GM23248 (cell line): ENCODE data around the gene CCDC201. TPM values are rescaled to one million over a fixed set of nuclear protein-coding genes. Genes with fewer than 3 reads are reported as not detected.

Source experiments
- DNase-seq: peaks from one replicate; pipeline ENCODE4 v3.0.0-alpha.2; 2015
- H2AFZ ChIP-seq: fragments of 200-600 bp; sonication (generic); 2 replicates; pipeline ENCODE4 v1.6.1; 2016; ENCODE audit warnings: antibody characterized with exemption
- H3F3A ChIP-seq: fragments of 200-600 bp; sonication (generic); 2 replicates; pipeline ENCODE4 v1.6.1; 2016; ENCODE audit warnings: mild to moderate bottlenecking, antibody characterized with exemption, mixed run types; ENCODE audit not compliant: insufficient read depth
- H3K27ac ChIP-seq: fragments of 200-600 bp; sonication (generic); 2 replicates; pipeline ENCODE4 v1.5.1; 2016; ENCODE audit warnings: mild to moderate bottlenecking
- H3K27me3 ChIP-seq: fragments of 200-600 bp; sonication (generic); replicated peaks from 2 replicates; pipeline ENCODE4 v1.6.1; 2016; ENCODE audit warnings: mild to moderate bottlenecking; ENCODE audit not compliant: insufficient read depth
- H3K36me3 ChIP-seq: fragments of 200-600 bp; sonication (generic); 2 replicates; pipeline ENCODE4 v1.6.1; 2016; ENCODE audit warnings: low read depth, mild to moderate bottlenecking
- H3K4me1 ChIP-seq: fragments of 200-600 bp; sonication (generic); 2 replicates; pipeline ENCODE4 v1.6.1; 2016; ENCODE audit warnings: mild to moderate bottlenecking; ENCODE audit not compliant: insufficient read depth
- H3K4me2 ChIP-seq: fragments of 200-600 bp; sonication (generic); one replicate; pipeline ENCODE4 v1.6.1; 2016; ENCODE audit warnings: mild to moderate bottlenecking; ENCODE audit not compliant: unreplicated experiment
- H3K4me3 ChIP-seq: fragments of 200-600 bp; sonication (generic); 2 replicates; pipeline ENCODE4 v1.5.1; 2016; ENCODE audit warnings: mild to moderate bottlenecking
- H3K79me2 ChIP-seq: fragments of 200-600 bp; sonication (generic); 2 replicates; pipeline ENCODE4 v1.6.1; 2016; ENCODE audit warnings: mild to moderate bottlenecking; ENCODE audit not compliant: insufficient read depth
- H3K9ac ChIP-seq: fragments of 200-600 bp; sonication (generic); 2 replicates; pipeline ENCODE4 v1.6.1; 2016; ENCODE audit warnings: mild to moderate bottlenecking
- H3K9me2 ChIP-seq: fragments of 200-600 bp; sonication (generic); 2 replicates; pipeline ENCODE4 v1.6.1; 2016; ENCODE audit warnings: mixed run types, mild to moderate bottlenecking, moderate library complexity; ENCODE audit not compliant: insufficient read depth
- H3K9me3 ChIP-seq: fragments of 200-600 bp; sonication (generic); one replicate; pipeline ENCODE4 v1.6.1; 2017; ENCODE audit warnings: low read depth
- H4K20me1 ChIP-seq: fragments of 200-600 bp; sonication (generic); 2 replicates; pipeline ENCODE4 v1.6.0; 2016; ENCODE audit not compliant: insufficient read depth
- EZH2 ChIP-seq: fragments of 200-600 bp; sonication (generic); IDR thresholded peaks from 2 replicates; pipeline ENCODE4 v1.6.1; 2018; ENCODE audit warnings: antibody characterized with exemption, mild to moderate bottlenecking; ENCODE audit not compliant: insufficient read depth, poor library complexity, severe bottlenecking
- EZH2phosphoT487 ChIP-seq: fragments of 200-600 bp; sonication (generic); IDR thresholded peaks from 2 replicates; pipeline ENCODE4 v1.6.1; 2018; ENCODE audit warnings: antibody characterized with exemption, moderate library complexity, mild to moderate bottlenecking, low read depth; ENCODE audit not compliant: insufficient read depth
- WGBS, 2 experiments: methylation state at CpG; one replicate each; pipeline ENCODE4 v1.1.6; 2015 to 2017; ENCODE audit warnings: low lambda C conversion rate in 2 of 2, low coverage in 1 of 2; ENCODE audit errors: missing lambda C conversion rate in 2 of 2; 5-methylcytosine and 5-hydroxymethylcytosine counted together
- in situ Hi-C: fragments of 300-500 bp; cut with MboI; formaldehyde crosslinking; loops from 2 replicates; pipeline ENCODE4 v1.15.0; 2020
- polyA plus RNA-seq: library from polyadenylated mRNA; unstranded; fragments of >200 nt; fragmentation: Nextera tagmentation; extraction: Ambion mirVana; gene quantifications from 2 replicates; pipeline ENCODE4 v1.2.1, GENCODE V29; 2016
- total RNA-seq: library from RNA; depleted of rRNA; stranded (reverse); fragments of >200 nt; shearing (Covaris generic); gene quantifications from 2 replicates; pipeline ENCODE4 v1.2.3, GENCODE V29; 2014

CCDC201 gene
- total and polyA plus RNA-seq, 2 experiments from 2014 or later: not detected

DNA sequence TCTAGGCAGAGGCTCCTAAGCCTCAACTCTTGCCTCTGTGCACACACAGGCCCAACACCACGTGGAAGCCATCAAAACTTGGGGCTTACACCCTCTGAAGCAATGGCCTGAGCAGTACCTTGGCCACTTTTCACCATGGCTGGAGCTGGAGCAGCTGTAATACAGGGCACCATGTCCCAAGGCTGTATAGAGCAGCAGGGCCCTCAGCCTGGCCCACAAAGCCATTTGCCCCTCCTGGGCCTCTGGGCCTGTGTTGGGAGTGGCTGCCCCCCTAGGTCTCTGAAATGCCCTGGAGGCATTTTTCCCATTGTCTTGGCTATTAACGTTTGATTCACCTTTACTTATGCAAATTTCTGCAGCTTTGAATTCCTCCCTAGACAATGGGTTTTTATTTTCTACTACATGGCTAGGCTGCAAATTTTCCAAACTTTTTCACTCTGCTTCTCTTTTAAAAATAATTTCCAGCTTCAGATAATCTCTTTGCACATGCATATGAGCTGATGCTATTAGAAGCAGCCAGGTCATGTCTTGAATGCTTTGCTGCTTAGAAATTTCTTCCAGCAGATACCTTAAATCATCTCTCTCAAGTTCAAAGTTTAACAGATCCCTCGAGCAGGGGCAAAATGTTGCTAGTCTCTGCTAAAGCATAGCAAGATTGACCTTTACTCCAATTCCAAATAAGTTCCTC lies 5.7 kb upstream of the CCDC201 start:
- peaks cover 23% of the 10 kb centered on the region for H3K4me1 ChIP-seq
- H3K27ac ChIP-seq: no peak overlapping the region
- no peaks in the 10 kb centered on the region for H3K9me3 ChIP-seq
- no peaks in the 10 kb centered on the region for H3K9me2 ChIP-seq
- H2AFZ ChIP-seq: no peak overlapping the region
- TF ChIP-seq EZH2phosphoT487 (no peak), EZH2 (no peak)
- no peaks in the 10 kb centered on the region for H3K79me2 ChIP-seq
- H3K36me3 ChIP-seq: no peaks in the 10 kb centered on the region
- in situ Hi-C loops: loop anchor here (25.0 kb wide), 1 partner anchor 1934 kb away; no protein-coding TSS in a partner anchor
- H3K4me3 ChIP-seq: no peak overlapping the region
- no peak for DNase-seq
- H3K9ac ChIP-seq: no peak overlapping the region
- H3K4me2 ChIP-seq: no peak overlapping the region
- WGBS, 2 experiments: 20 to 21% methylated on average over 3 of the region's 3 CpGs
- no peaks in the 10 kb centered on the region for H4K20me1 ChIP-seq
- no peaks in the 10 kb centered on the region for H3K27me3 ChIP-seq
- H3F3A ChIP-seq: peaks cover 21% of the 10 kb centered on the region

DNA sequence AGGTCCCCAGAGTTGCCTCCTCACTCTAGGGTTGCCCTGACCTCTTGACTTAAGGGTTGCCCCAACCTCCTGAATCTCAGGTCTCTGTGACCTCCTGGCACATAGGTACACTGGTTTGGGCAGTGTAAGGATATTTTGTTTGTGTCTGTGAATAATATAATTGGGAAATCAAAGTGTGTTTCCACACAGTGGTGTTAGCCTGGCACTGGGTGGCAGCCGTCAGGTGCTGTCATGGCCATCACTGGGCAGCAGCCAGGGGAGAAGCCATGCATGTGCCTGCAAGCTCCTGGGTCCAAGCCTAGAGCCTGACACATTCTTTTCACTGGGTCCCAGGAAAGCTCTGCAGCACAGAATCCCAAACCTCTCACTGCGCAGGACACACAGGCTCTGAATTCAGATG lies 3.6 kb upstream of the CCDC201 start:
- H3K27ac ChIP-seq: no peak overlapping the region
- no peak overlapping the region for H3K4me2 ChIP-seq
- peaks cover 9% of the 10 kb centered on the region for H3F3A ChIP-seq
- no peak for DNase-seq
- H3K36me3 ChIP-seq: no peaks in the 10 kb centered on the region
- H3K79me2 ChIP-seq: no peaks in the 10 kb centered on the region
- no peak overlapping the region for H3K9ac ChIP-seq
- H3K9me3 ChIP-seq: no peaks in the 10 kb centered on the region
- 100% methylated on average over 2 of the region's 2 CpGs for WGBS, 2 experiments
- no peak for TF ChIP-seq EZH2
- no peak for TF ChIP-seq EZH2phosphoT487
- peaks cover 14% of the 10 kb centered on the region for H3K4me1 ChIP-seq
- H3K9me2 ChIP-seq: no peaks in the 10 kb centered on the region
- no peaks in the 10 kb centered on the region for H3K27me3 ChIP-seq
- in situ Hi-C loops: loop anchor here (25.0 kb wide), 1 partner anchor 1936 kb away; no protein-coding TSS in a partner anchor
- H3K4me3 ChIP-seq: no peak overlapping the region
- no peaks in the 10 kb centered on the region for H4K20me1 ChIP-seq
- H2AFZ ChIP-seq: no peak overlapping the region

DNA sequence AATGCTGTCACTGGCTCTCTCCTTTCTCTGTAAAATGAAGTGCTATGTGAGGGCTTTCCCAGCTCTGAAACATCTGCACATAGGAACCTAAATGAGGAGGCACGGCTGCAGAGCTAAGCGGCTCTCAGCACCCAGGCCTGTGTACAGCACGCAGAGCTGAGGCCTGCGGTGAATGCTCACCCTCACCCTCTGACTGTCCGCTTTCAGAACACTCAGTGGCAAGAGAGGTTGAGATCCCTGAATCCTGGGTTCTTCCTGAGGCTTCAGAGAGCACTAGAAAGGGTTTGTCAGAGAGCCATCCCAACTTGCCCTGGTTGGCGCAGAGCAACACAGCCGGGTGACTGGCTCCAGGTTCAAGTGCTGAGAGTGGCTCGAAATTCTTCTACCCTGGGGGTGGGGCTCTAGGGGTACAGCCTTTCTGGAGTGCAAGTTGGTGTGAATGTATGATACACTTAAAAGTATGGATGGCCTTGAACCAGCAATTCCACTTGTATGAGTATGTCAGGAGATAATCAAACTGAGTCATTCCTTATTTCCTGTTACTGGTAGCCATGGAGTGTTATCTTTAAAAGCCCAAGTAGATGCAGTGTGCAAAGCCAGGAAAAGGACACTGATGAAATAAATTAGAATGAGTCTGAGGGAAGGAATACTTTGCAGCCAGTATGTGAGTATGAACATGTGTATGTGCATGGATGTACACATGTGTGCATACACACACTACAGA lies 1.7 kb upstream of the CCDC201 start:
- Histone ChIP-seq H3K4me3 (no peak overlapping the region), H3K9ac (no peak overlapping the region), H3K9me2 (no peaks in the 10 kb centered on the region), H3K36me3 (no peaks in the 10 kb centered on the region), H3F3A (peaks cover 5% of the 10 kb centered on the region; the same call in 1 of the 2 replicates), H3K79me2 (no peaks in the 10 kb centered on the region), H3K4me2 (peak overlapping the region; percentile 36), H3K27me3 (no peaks in the 10 kb centered on the region), H3K9me3 (no peaks in the 10 kb centered on the region), H2AFZ (no peak overlapping the region), H3K27ac (peak overlapping the region; percentile 31), H3K4me1 (peaks cover 12% of the 10 kb centered on the region), H4K20me1 (no peaks in the 10 kb centered on the region)
- in situ Hi-C loops: loop anchor here (25.0 kb wide), 3 partner anchors 212 to 1938 kb away; partner anchors contain the start of gene RAMP3
- DNase-seq: peak; percentile 86
- 82 to 85% methylated on average over 8 of the region's 8 CpGs for WGBS, 2 experiments
- TF ChIP-seq EZH2phosphoT487 (no peak), EZH2 (no peak)

DNA sequence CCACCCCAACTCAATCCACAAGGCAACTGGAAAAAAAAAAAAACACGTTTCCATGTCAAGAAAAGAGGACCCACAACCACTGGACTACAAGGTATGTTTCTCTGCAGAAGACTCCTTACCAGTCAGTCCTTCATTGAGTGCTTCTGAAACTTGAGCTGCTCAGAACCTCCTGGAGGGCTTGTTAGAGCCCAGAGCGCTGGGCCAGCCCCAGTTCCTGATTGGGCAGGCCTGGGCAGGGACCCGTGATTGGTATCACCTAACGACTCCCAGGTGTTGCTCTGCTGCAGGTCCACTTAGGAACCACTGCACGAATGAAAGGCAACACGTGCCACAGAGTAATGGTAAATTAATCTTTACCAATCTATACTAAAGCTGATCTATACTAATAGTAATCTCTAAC lies 473 bp upstream of the CCDC201 start:
- in situ Hi-C loops: loop anchor here (25.0 kb wide), 2 partner anchors 211 to 711 kb away; partner anchors contain the start of gene RAMP3
- TF ChIP-seq EZH2phosphoT487 (no peak), EZH2 (no peak)

More for the DNA sequence above, 473 bp upstream of the CCDC201 start:
- 92 to 94% methylated on average over 6 of the region's 6 CpGs for WGBS, 2 experiments
- no peaks in the 10 kb centered on the region for H3K27me3 ChIP-seq
- H3K9me3 ChIP-seq: no peaks in the 10 kb centered on the region
- DNase-seq: no peak
- no peaks in the 10 kb centered on the region for H3K9me2 ChIP-seq
- H3K4me1 ChIP-seq: peaks cover 12% of the 10 kb centered on the region
- no peak overlapping the region for H3K9ac ChIP-seq
- H2AFZ ChIP-seq: no peak overlapping the region
- peaks cover 5% of the 10 kb centered on the region; the same call in 1 of the 2 replicates for H3F3A ChIP-seq
- H3K27ac ChIP-seq: no peak overlapping the region
- H3K4me3 ChIP-seq: no peak overlapping the region
- H3K79me2 ChIP-seq: no peaks in the 10 kb centered on the region
- no peaks in the 10 kb centered on the region for H3K36me3 ChIP-seq
- H3K4me2 ChIP-seq: no peak overlapping the region
- no peaks in the 10 kb centered on the region for H4K20me1 ChIP-seq
